Measurements from ENCODE around the gene TNIK. TPM values are rescaled to one million over a fixed set of nuclear protein-coding genes. Genes with fewer than 3 reads are reported as not detected.

The TNIK gene
- total and polyA plus RNA-seq, 2 donors from 2014 or later, result 3.6 to 48.9 TPM

DNA sequence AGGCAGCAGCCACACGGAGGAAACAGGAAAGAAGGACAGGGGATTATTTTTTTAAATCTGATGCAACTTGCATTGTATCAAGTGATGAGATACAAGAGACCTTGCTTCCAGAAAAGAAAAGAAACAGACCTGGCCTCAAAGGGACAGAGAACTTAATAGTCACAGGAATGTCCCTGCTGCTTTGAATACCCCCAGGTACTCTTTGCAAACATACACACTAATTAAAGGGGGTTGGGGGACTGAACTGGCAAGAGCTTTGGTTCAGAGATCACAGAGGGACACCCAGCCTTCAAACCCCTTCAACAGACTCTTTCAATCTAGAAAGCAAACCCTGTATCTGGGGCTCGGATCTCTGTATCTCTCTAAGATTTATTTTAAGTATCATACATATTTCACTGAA lies 18.0 kb downstream of the TNIK start:
- Histone ChIP-seq H3K27me3 (ENCODE audit: control insufficient read depth, insufficient read depth, low read length) (no peaks in the 10 kb centered on the region), H3K9ac (ENCODE audit: low read length in 3 of 3) (no peak overlapping the region), H3K36me3 (ENCODE audit: control insufficient read depth in 2 of 3, insufficient read depth in 3 of 3, low read length in 3 of 3) (no peaks in the 10 kb centered on the region), H3K4me3 (ENCODE audit: low read length in 3 of 3) (no peak overlapping the region), H3K4me1 (ENCODE audit: control insufficient read depth in 2 of 3, insufficient read depth in 2 of 3, low read depth in 1 of 3, low read length in 3 of 3) (no peaks in the 10 kb centered on the region), H3K9me3 (ENCODE audit: control insufficient read depth in 2 of 3, insufficient read depth in 1 of 3, low read length in 3 of 3) (no peaks in the 10 kb centered on the region), H3K27ac (ENCODE audit: low read depth in 2 of 2, low read length in 2 of 2) (no peak overlapping the region)
- TF ChIP-seq CTCF (IDR thresholded peaks at IDR 0.05; ENCODE audit: borderline replicate concordance, extremely low read depth, insufficient read depth), result no peak
- intact Hi-C loops (cut with DNase I), result no loop called here
- FAIRE-seq (no peak), DNase-seq (no peak)

DNA sequence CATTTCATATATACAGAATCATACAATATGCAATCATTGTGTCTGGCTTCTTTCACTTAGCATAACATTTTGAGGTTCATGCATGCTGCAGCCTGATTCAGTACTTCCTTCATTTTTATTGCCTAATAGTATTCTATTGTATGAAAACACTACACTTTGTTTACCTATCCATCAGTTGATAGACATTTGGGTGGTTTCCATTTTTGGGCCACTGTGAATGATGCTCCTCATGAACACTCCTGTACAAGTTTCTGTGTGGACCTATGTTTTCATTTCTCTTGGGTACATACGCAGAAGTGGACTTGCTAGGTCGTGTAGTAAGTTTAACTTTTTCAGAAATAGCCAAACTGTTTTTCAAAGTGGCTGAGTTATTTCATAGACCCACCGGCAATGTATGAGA lies 18.8 kb downstream of the TNIK start:
- intact Hi-C loops (cut with DNase I), result no loop called here
- DNase-seq (no peak), FAIRE-seq (no peak)
- Histone ChIP-seq H3K27ac (ENCODE audit: low read depth in 2 of 2, low read length in 2 of 2) (no peak overlapping the region), H3K4me3 (ENCODE audit: low read length in 3 of 3) (no peak overlapping the region), H3K27me3 (ENCODE audit: control insufficient read depth, insufficient read depth, low read length) (no peaks in the 10 kb centered on the region), H3K9ac (ENCODE audit: low read length in 3 of 3) (no peak overlapping the region), H3K9me3 (ENCODE audit: control insufficient read depth in 2 of 3, insufficient read depth in 1 of 3, low read length in 3 of 3) (no peaks in the 10 kb centered on the region), H3K36me3 (ENCODE audit: control insufficient read depth in 2 of 3, insufficient read depth in 3 of 3, low read length in 3 of 3) (no peaks in the 10 kb centered on the region), H3K4me1 (ENCODE audit: control insufficient read depth in 2 of 3, insufficient read depth in 2 of 3, low read depth in 1 of 3, low read length in 3 of 3) (no peaks in the 10 kb centered on the region)
- TF ChIP-seq CTCF (IDR thresholded peaks at IDR 0.05; ENCODE audit: borderline replicate concordance, extremely low read depth, insufficient read depth), result no peak

GRCh38 chr3:171439996-171440395 lies 20.2 kb downstream of the TNIK start:
- FAIRE-seq, result no peak
- no peak overlapping the region for H3K27ac ChIP-seq (ENCODE audit: low read depth in 2 of 2, low read length in 2 of 2)
- no peak overlapping the region for H3K9ac ChIP-seq (ENCODE audit: low read length in 3 of 3)
- no peaks in the 10 kb centered on the region for H3K9me3 ChIP-seq (ENCODE audit: control insufficient read depth in 2 of 3, insufficient read depth in 1 of 3, low read length in 3 of 3)
- no peak for TF ChIP-seq CTCF (IDR thresholded peaks at IDR 0.05; ENCODE audit: borderline replicate concordance, extremely low read depth, insufficient read depth)
- intact Hi-C loops (cut with DNase I), result no loop called here
- no peaks in the 10 kb centered on the region for H3K36me3 ChIP-seq (ENCODE audit: control insufficient read depth in 2 of 3, insufficient read depth in 3 of 3, low read length in 3 of 3)
- no peak for DNase-seq
- no peaks in the 10 kb centered on the region for H3K27me3 ChIP-seq (ENCODE audit: control insufficient read depth, insufficient read depth, low read length)
- no peaks in the 10 kb centered on the region for H3K4me1 ChIP-seq (ENCODE audit: control insufficient read depth in 2 of 3, insufficient read depth in 2 of 3, low read depth in 1 of 3, low read length in 3 of 3)
- H3K4me3 ChIP-seq (ENCODE audit: low read length in 3 of 3), result no peak overlapping the region

- H3K9me3 ChIP-seq (ENCODE audit: control insufficient read depth in 2 of 3, insufficient read depth in 1 of 3, low read length in 3 of 3), result no peaks in the 10 kb centered on the region
- H3K27me3 ChIP-seq (ENCODE audit: control insufficient read depth, insufficient read depth, low read length), result no peaks in the 10 kb centered on the region
- H3K4me1 ChIP-seq (ENCODE audit: control insufficient read depth in 2 of 3, insufficient read depth in 2 of 3, low read depth in 1 of 3, low read length in 3 of 3), result no peaks in the 10 kb centered on the region
- intact Hi-C loops (cut with DNase I), result no loop called here
- H3K36me3 ChIP-seq (ENCODE audit: control insufficient read depth in 2 of 3, insufficient read depth in 3 of 3, low read length in 3 of 3), result no peaks in the 10 kb centered on the region
- TF ChIP-seq CTCF (IDR thresholded peaks at IDR 0.05; ENCODE audit: borderline replicate concordance, extremely low read depth, insufficient read depth), result no peak
- no peak overlapping the region for H3K27ac ChIP-seq (ENCODE audit: low read depth in 2 of 2, low read length in 2 of 2)
- no peak overlapping the region for H3K9ac ChIP-seq (ENCODE audit: low read length in 3 of 3)
- no peak for FAIRE-seq
- DNase-seq, result no peak
- no peak overlapping the region for H3K4me3 ChIP-seq (ENCODE audit: low read length in 3 of 3)
Observed at GRCh38 chr3:171437115-171437756, 23.0 kb downstream of the TNIK start.

Measured in kidney (tissue), 14 donors.